Breast epithelium (tissue), 3 donors: ENCODE data around the gene PEX16.

Experiments
- POLR2A ChIP-seq: fragments of 450-650 bp; IDR thresholded peaks from one replicate; pipeline ENCODE4 v1.6.1; 2016; ENCODE audit warnings: antibody characterized with exemption, mild to moderate bottlenecking, moderate library complexity
- POLR2AphosphoS5 ChIP-seq, 3 donors: sonication (generic); formaldehyde crosslinking; IDR thresholded peaks; one replicate each; pipeline ENCODE4 v1.6.1; 2017; ENCODE audit warnings: antibody characterized with exemption in 3 of 3
- TF ChIP-seq, protein P1 (sequence below), 3 donors: fragments of 450-650 bp; IDR thresholded peaks; one replicate each; pipeline ENCODE4 v1.5.1; 2016 to 2017; ENCODE audit warnings: antibody characterized with exemption in 3 of 3, mild to moderate bottlenecking in 3 of 3, moderate library complexity in 3 of 3

DNA sequence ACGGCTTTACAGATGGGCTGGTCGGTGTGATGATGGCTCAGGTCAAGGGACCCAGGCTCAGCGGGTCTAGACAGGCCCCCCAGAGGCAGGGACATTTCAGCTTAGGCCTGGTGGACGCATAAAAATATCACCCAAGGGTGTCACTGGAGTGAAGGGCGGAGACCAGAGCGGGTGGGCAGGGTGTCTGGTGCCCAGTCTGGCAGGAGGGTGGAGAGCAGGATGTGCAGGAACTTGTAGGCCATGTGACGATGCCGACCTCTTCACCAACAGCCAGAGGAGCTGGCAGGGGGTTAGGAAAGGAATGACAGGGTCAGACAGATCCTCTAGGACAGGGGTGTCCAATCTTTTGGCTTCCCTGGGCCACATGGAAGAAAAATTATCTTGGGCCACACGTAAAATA lies 27.7 kb downstream of the PEX16 start:
- no peak for TF ChIP-seq POLR2A
- TF ChIP-seq, protein P1, sequence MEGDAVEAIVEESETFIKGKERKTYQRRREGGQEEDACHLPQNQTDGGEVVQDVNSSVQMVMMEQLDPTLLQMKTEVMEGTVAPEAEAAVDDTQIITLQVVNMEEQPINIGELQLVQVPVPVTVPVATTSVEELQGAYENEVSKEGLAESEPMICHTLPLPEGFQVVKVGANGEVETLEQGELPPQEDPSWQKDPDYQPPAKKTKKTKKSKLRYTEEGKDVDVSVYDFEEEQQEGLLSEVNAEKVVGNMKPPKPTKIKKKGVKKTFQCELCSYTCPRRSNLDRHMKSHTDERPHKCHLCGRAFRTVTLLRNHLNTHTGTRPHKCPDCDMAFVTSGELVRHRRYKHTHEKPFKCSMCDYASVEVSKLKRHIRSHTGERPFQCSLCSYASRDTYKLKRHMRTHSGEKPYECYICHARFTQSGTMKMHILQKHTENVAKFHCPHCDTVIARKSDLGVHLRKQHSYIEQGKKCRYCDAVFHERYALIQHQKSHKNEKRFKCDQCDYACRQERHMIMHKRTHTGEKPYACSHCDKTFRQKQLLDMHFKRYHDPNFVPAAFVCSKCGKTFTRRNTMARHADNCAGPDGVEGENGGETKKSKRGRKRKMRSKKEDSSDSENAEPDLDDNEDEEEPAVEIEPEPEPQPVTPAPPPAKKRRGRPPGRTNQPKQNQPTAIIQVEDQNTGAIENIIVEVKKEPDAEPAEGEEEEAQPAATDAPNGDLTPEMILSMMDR (IDR thresholded peaks at IDR 0.05): no peak
- TF ChIP-seq POLR2AphosphoS5 (IDR thresholded peaks at IDR 0.05): no peak
